Measurements from ENCODE around the gene MYH14. TPM values are rescaled to one million over a fixed set of nuclear protein-coding genes. Genes with fewer than 3 reads are reported as not detected.

The MYH14 gene
- total and polyA plus RNA-seq, 9 of the 15 experiments (the other 6 are each of a cell fraction or from before 2014, with no cell fraction given): 0.04 to 0.86 (median 0.19) TPM; not detected in 2

- TF ChIP-seq MED1 (CRISPR knock-in tag; IDR thresholded peaks at IDR 0.05; ENCODE audit: borderline replicate concordance): 0 out of 2 replicates have a peak, but pooled peaks have one; percentile 33
- TF ChIP-seq TARDBP (IDR thresholded peaks at IDR 0.05): peak; percentile 97
- TF ChIP-seq FOXK1 (CRISPR knock-in tag; IDR thresholded peaks at IDR 0.05; ENCODE audit: borderline replicate concordance): peak; percentile 92
- no peak for TF ChIP-seq USF2 (CRISPR knock-in tag; IDR thresholded peaks at IDR 0.05)
- TF ChIP-seq STAG1 (CRISPR knock-in tag; IDR thresholded peaks at IDR 0.05; ENCODE audit: borderline replicate concordance): no peak
- no peak for TF ChIP-seq ZNF217 (CRISPR knock-in tag; IDR thresholded peaks at IDR 0.05)
- TF ChIP-seq XRCC4 (IDR thresholded peaks at IDR 0.05; ENCODE audit: extremely low read depth, insufficient read depth, insufficient read length): no peak
- TF ChIP-seq TSHZ1 (CRISPR knock-in tag; IDR thresholded peaks at IDR 0.05): 0 out of 2 replicates have a peak, but pooled peaks have one; percentile 53
- TF ChIP-seq BACH1 (tag; IDR thresholded peaks at IDR 0.05): 0 out of 2 replicates have a peak, but pooled peaks have one; percentile 58
- peak; percentile 25; the same call in 1 of the 2 replicates for TF ChIP-seq PHTF2 (CRISPR knock-in tag; IDR thresholded peaks at IDR 0.05)
- no peak for TF ChIP-seq TGIF2 (CRISPR knock-in tag; IDR thresholded peaks at IDR 0.05)
- peak; percentile 71; the same call in 1 of the 2 replicates for TF ChIP-seq TOE1 (IDR thresholded peaks at IDR 0.05; ENCODE audit: borderline replicate concordance)
- TF ChIP-seq TOE1 (CRISPR knock-in tag; IDR thresholded peaks at IDR 0.05; ENCODE audit: borderline replicate concordance, low read depth): 0 out of 2 replicates have a peak, but pooled peaks have one; percentile 86
- TF ChIP-seq ZNF143 (CRISPR knock-in tag; IDR thresholded peaks at IDR 0.05): peak; percentile 76; the same call in 1 of the 2 replicates
- TF ChIP-seq BRD9 (IDR thresholded peaks at IDR 0.05; ENCODE audit: low read depth, partially characterized antibody): peak; percentile 60
- peak; percentile 25; the same call in 1 of the 2 replicates for TF ChIP-seq GMEB1 (CRISPR knock-in tag; IDR thresholded peaks at IDR 0.05)
- TF ChIP-seq CREB3 (tag; conservative IDR thresholded peaks at IDR 0.05; ENCODE audit: low read depth): 0 out of 2 replicates have a peak, but pooled peaks have one; percentile 38
- TF ChIP-seq ZNF253 (CRISPR knock-in tag; conservative IDR thresholded peaks at IDR 0.05): no peak
- no peak for TF ChIP-seq FOXA1 (IDR thresholded peaks at IDR 0.05; ENCODE audit: borderline replicate concordance)
- peak; percentile 57; the same call in 1 of the 2 replicates for TF ChIP-seq KLF13 (tag; IDR thresholded peaks at IDR 0.05; ENCODE audit: borderline replicate concordance, low read depth)
Observed at GRCh38 chr19:50333737-50334617, 130.6 kb downstream of the MYH14 start (continued).

Measured in K562 (cell line).